Glomerular endothelial cell (primary cell): ENCODE results near the gene TRPV4. TPM values are rescaled to one million over a fixed set of nuclear protein-coding genes. Genes with fewer than 3 reads are reported as not detected.

Experiments
- DNase-seq: peaks from one replicate; pipeline ENCODE4 v3.0.0-alpha.2; 2011; ENCODE audit warnings: low read depth, low spot score; ENCODE audit errors: extremely low read depth
- total RNA-seq: library from RNA; depleted of rRNA; stranded (reverse); fragments of >200 nt; gene quantifications from 2 replicates; pipeline ENCODE4 v1.2.3, GENCODE V29; 2015

TRPV4 gene
- total RNA-seq, 1 donor from 2014 or later: 7.1 TPM

DNA sequence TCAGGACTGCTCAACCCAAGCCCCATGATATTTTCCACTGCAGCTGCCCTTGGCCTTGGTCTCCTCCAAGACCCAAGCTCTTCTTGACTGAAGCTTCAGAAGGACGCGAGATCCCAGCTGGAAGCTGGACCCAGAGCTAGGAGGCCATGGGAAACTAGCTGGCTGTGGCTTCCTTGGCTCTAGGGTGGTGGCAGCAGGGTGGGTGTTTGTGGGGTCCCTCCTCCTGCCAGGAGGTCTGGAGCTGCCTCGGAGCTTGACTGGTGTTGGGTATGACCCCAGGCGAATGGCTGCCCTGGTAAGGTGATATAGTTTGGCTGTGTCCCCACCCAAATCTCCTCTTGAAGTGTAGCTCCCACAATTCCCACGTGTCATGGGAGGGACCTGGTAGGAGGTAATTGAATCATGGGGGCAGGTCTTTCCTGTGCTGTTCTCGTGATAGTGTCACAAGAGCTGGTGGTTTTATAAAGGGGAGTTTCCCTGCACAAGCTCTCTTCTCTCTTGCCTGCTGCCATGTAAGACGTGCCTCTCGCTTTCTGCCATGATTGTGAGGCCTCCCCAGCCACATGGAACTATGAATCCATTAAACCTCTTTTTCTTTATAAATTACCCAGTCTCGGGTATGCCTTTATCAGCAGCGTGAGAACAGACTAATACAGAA, 51.4 kb downstream of the TRPV4 start:
- no peak for DNase-seq

DNA sequence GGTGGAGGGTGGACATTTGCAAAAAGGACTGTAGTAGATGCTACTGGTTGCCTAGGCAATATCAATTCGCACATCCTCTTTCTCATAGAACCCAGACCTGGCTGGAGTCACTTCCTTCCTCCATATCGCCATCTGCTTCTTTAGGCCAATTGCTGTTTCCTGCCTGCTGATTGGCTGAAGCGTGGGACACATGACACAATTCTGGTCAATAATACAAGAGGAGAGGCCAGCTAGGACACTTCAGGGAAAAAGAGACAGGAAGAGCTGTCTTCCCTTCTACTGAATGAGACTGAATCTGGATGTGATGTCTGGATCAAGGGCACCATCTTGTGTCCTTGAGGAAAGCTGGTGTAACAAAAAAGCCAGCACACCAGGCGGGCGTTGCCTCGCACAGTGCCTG, 53.8 kb downstream of the TRPV4 start:
- DNase-seq: no peak

DNA sequence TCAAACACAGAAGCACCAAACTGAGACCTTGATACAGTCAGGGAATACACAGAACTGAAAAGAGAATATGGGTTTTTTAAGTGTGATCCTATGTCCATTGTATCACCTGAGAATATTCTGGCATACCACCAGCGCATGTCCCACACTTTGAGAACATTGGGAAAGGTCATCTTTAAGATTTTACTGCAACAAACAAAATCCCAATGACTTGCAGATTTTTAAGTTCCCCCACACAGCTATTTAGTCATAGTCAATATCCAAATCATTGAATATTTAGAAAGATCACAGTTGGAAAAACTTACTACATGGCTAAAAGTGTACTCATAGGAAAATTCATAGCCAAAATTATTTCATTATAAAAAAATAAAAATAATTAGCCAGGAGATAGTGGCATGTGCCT, 54.5 kb downstream of the TRPV4 start:
- no peak for DNase-seq

DNA sequence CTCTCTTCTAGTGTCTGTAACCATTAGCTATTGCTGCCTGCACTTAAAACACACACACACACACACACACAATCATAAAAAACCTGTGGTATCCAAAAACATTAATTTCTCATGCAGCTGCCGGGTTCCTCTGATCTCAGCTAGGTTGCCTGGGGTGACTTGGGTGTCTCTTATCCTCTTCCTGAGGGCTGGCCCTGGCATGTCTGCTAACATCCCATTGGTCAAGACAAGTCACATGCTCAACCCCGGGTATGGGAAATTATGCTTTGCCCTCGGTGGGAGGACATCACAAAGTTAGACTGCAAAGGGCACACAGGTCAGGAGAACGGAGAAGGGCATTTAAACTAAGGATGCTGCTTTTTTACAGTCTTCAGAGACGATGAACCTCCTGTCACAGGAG, 55.7 kb downstream of the TRPV4 start:
- no peak for DNase-seq

DNA sequence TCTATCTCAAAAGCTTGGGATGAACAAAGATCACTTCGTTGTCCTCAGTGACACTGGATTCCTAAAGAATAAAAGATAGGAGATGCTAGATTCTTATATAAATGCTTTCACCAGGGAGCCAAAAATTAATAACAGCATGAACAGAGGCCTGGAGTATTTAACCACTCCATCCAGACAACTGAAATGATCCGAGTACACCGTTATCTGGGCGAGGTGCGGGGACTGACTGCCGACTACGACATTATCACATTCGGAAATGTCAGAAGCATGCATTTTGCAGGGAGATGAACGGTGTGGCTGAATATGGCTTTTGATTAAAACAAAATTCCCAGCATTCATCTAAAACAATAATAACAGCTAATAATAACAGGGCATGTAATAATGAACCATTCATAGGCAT, 56.6 kb downstream of the TRPV4 start:
- no peak for DNase-seq

DNA sequence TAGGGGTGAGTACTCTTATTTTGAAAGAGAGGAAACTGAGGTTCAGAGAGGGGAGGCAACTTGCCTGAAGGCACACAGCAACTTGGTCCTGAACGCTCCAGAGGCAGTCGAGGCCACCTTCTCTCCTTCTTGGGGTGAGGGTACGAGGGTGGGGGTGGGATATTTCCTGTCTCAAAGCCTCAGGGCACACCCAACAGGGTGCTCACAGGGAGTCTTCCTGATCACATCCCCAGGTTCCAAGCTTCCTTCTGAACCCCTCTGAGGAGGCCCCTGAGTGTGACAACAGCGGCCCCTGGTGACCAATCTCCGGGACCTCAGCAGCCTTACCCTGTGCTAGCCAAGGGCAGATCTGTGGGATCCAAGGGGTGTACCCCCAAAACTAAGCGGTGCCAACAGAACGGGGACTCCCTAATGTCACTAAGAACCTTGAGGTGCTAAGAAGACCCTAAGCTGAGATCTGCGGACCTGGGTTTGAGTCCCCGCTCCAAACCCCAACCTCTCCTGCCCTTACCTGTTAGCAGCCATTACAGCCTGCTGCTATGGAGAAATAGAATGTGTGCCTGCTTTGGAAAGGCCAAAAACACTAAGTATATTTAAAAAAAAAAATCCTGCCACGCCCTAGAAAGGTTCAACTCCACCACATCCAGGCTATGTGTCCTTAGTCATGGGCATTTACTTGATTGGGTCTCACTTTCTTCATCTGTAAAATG, 57.9 kb downstream of the TRPV4 start:
- DNase-seq: peak; percentile 18

DNA sequence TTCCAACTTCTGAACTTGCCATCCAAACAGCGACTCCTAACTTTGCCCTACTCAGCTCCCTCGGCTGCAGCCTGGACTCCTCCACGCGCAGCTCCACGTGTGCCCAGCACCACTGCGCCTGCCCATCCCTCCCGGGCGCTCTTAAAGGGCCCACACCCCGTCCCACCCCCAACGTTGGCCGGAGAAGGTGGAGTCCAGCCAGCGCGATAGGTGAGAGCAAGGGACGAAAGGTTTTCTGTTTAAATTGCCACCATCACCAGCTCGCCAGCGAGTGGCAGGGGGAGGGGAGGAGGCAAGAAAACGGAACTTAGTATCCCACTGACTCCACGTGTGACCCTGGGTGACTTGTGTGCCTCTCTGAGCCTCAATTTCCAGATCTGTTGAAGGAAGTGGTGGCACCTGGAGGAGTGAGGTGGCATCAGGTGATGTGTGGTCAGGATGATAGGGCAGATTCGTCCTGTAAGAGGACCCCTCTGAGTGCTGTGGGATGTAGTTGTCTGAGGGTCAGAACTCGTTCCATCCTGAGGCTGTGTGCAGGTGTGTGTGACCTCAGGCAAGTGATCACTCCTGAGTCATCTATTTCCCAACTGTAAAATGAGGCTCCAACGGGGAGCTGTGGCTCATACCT, 59.7 kb downstream of the TRPV4 start:
- no peak for DNase-seq

DNA sequence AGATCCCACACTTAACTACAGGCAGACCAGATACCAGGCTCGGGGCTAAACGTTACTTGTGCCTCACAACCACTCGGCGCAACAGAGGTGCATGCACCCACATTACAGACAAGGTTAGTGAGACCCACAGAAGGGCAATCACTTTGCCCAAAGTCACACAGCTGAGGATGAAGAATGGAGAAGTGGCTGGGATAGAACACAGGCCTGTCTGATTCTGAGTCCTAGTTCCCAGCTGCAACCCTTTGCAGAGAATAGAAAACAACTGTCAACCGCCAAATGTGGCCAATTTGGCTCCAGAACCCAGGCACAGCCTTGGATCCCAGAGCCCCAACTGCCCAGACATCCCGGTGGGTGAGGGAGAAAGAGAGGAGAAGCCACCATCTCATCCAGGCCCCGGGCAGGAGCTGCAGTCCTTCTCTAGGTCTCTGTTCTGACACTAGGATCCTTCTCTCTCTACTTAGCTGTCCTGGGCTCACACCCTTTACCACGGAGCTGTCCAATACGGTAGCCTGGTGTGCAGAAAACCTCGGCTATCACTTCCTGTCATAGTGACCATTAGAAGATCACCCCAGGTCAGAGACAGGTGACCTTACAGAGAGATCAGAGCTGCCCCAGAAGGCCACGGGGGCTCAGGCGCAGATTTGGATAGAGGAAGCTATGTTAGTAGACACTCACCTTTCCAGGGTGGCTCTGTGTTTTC, 60.4 kb downstream of the TRPV4 start:
- no peak for DNase-seq

DNA sequence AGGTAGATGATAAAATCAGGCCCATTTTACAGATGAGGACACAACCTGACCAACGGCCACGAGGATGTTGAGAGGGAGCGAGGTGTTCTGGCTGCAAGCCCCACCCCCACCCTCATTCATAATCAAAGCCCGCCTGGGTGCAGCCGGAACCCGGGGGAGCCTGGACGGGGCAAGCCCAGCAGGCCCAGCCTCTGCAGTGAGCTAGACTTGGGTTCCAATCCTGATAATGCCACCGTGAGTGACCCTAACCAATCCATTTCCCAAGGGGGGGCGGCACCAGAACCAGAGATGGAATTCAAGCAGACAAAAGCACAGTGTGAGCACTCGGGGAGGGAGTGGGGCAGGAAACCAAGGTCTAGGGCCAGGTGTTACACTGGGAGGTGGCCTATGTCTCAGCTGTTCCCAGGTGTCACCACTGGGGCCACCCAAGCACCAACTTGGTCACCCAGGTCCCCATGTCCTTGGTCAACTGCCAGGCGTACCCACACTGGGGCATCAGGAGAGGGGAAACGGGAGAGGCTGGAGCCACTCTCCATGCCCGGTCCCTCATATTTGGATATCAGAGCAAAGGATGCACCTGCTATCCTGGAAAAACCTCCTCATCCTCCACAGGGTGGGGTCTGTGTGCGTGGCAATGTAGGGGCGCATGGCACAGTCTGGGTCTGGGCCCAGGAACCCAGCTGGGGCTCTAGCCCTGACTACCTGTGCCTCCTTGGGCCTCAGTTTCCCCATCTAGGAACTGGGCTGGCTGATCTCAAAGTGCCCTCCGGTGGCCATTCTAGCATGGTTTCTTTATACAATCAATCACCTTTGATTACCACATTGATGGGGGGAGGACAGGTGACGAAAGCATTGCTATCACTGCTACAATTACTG, 61.2 kb downstream of the TRPV4 start:
- DNase-seq: no peak

DNA sequence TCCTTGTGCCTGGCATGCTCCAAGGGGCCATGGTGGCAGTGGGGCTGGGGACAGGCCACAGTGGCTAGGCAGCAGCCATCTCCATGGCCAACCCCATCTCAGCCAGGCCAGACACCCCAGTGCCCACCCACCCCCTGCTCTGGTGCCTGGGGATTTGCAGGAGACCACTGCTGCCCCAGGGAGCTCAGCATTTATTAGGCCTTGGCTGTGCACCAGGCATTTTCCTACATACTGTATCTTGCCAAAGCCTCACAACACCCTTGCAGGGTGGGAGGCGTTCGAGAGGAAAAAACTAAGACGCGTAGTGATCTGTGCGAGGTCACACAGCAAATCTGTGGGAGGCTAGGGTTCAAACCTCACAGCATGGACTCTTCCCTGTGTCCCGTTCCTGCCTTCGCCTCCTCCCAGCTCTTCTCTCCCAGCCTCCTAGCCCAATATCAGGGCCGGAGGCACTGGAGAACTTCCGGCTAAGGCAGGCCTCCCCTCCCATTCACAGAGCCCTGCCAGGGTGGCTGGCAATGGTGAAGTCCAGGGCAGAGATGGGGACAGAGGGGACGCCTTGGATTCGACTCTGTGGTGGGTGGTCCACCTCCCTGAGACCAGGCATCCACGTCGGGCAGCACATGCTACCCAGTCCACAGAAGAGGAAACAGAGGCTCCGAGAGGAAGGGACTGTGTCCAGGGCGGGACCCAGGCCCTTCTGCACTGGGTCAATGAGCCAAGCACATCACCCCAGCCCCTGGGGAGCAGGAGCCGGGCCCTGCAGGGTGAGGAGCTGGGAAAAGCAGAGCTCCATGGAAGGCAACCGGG, 62.1 kb downstream of the TRPV4 start:
- no peak for DNase-seq

DNA sequence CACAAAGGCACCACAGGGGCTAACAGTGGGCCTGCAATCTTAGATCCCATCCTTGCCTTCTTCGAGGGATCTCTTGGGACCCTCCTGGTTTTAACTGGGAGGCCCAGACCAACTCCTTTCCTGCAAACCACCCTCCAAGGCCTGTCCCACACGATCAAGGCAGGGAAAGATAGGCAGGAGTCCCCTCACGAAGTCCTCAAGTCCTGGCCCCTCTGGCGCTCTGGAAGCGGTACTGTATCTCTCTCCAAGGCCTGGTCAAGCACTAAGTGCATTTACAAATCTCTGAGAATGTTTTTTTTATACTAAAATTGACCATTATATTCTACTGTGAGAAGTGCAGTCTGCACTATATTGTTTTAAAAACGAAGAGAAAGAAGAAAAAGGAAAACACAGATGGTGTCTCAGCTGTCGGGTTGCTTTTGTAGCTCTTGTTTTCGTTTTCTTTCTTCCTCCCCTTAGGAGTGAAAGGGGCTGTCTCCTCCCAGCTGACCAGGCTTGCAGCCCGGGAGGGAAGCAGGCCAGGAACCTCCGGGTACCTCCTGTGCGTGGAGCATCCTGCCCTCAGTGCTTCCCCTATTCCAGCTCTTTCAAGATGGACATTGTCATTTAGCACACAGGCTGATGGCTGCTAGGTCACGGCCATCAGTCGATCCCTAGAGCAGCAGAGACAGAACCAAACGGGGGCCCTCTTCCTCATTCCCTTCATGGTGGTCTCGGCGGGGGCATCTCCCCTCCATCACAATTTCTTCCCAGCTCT, 62.9 kb downstream of the TRPV4 start:
- DNase-seq: no peak

DNA sequence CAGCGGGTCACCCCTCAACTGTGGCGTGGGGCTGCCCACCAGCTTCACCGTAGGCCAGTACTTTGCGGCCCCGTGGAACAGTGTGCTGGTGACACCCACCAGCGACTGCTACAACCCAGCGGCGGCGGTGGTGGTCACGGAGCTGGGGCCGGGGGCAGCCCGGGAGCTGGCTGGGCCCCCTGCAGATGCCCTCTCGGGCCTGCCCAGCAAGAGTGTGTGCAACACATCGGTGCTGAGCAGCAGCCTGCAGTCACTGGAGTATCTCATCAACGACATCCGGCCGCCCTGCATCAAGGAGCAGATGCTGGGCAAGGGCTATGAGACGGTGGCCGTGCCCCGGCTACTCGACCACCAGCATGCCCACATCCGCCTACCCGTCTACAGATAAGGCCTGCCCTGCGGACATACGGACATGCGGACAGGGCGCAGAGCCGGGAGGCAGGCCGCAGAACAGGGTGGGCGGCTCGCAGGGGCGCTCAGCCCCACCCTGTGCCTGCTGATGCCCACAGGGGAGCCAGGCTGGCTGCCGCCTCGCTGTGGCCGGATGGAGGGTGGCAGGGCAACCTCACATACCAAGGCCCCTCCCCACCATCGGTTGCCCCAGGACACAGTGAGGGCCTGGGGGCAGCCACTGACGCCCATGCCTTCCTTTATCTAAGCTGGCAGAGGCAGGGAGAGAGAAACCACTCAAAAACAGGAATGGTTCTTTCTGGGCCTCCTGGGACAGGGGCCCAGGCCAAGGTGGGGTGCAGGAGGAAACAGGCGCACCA, 64.1 kb downstream of the TRPV4 start:
- DNase-seq: no peak

DNA sequence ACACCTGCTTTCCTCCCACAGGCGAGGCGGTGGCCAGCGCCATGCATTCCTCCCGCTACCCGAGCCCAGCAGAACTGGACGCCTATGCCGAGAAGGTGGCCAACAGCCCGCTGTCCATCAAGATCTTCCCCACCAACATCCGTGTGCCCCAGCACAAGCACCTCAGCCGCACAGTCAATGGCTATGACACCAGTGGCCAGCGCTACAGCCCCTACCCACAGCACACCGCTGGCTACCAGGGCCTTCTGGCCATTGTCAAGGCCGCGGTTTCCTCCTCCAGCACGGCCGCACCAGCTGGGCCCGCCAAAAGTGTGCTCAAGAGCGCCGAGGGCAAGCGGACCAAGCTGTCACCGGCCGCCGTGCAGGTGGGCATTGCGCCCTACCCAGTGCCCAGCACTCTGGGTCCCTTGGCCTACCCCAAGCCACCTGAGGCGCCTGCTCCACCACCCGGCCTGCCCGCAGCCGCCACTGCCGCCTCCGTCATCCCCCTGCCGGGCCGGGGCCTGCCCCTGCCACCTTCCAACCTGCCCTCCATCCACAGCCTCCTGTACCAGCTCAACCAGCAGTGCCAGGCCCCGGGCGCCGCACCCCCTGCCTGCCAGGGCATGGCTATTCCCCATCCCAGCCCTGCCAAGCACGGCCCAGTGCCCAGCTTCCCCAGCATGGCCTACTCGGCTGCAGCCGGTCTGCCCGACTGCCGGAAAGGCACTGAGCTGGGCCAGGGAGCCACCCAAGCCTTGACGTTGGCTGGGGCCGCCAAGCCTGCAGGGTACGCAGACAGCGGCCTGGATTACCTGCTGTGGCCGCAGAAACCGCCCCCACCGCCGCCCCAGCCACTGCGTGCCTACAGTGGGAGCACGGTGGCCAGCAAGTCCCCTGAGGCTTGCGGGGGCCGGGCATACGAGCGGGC, 65.0 kb downstream of the TRPV4 start:
- no peak for DNase-seq

DNA sequence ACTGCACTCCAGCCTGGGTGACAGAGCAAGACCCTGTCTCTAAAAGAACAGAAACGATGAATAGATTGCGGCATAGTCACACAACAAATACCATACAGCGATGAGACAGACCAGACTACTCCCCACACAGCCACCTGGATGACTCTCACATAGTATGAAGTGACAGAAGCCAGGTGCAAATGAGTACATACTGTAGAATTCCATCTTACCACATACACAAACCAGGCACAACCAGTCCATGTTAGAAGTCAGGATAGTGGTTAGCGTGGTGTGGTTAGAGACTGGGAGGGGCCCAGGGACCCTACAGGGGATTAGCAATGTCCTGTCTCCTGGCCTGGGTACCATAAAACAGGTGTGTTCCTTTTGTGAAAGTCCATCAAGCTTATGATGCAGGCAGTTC, 65.7 kb downstream of the TRPV4 start:
- DNase-seq: no peak

DNA sequence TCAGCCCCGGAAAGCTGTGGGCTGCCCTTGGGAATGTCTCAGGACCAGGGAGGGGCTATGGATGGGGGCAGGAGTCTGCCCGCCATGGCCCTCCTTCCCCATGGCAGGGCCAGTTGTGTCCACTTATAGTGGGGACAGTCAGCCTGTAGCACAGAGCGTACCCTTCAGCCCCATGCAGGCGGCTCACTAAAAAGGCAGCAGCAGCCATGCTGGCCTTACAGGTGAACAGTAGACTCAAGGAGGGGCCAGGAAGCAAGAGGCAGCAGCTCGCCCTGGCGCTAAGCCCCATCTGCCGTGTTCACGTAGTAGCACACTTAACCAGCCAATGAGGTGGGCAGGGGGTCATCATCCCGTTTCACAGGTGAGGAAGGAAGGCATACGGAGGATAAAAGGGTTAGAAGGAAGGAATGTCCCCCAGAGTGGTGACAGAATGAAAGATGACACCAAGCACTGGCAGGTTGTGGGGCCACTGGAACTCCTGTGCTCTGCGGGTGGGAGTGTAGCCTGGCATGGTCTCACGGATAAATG, 66.9 kb downstream of the TRPV4 start:
- no peak for DNase-seq

DNA sequence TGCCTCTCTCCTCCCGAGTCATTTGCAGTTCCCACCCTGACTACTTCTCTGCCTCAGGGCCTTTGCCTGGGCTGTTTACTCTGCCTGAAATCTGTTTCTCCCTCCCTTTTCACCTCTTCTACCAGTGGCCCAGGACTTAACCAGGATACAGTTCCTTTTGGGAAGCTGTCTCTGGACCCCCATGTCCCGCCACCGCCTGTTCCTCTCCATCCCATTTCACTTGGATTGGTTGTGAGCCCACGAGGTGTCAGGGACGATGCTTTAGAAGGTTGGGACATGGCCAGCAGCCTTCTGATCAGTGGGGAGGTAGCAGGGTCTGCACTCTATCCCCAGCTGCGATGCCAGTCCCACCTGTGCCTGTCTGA, 67.8 kb downstream of the TRPV4 start:
- no peak for DNase-seq

DNA sequence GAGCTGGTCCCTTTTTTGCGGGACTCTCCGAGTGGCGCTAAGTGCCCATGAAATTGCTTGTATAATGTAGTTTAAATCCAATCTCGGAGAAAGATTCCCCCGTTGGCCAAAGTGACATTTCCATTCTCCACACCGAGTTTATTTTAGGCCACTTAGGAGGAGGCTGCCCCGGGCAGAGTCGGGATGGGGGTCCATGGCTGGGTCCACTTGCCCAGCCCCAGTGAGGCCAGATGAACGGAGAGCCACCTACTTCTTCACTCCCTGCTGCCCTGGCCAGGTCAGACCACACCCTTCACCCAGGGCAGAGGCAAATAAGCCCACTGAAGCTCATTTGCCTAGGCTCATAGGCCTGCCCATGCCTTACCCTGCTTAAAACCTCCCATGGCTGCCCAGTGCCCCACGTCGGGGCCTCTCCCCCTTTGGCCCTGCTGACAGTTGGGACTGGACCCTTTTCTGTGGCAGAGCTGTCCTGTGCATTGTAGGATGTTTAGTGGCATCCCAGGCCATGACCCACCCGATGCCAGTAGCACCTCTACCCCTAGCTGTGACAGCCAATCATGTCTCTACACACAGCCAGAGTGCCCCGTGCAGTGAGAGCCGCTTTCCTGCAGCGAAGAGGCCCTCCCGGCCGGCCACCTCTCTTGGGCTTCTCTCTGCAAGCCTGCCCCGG, 68.3 kb downstream of the TRPV4 start:
- no peak for DNase-seq
